ENCODE data around the gene EEF2.

EEF2 gene

DNA sequence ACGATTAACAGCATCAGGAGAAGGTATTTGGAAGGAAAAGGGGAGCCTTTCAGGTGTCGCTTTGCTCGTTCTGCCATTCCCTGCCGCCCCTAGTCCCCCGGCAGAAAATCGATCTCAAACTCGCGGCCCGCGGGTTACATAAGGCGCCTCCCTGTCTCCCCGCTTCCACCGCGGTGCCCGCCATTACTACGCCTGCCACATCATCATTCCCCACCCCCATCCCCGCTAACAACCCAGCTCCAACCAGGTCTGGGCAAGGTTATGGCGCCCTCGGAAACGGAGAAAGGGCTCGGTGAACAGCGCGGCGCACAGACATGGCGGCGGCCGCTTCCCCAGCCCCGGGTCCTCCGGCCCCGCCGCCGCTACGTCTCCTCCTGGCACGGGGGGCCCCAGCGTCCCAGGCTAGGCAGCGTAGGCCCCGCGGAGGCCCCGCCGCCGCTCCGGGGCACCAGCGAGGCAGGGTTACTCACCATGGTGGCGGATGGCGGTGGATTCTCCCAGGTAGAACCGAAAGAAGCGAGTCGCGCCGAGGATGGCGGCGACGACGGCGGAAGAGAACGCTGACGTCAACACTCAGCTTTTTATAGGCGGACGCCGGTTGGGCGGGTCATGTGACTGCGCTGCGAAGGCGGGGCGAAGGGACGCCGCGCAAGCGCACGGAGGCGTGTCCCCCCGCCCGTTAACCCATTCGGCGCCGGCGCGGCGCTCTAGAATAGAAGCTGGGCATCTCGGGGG, at the start of gene EEF2:
Gene EEF2, minus strand, starts transcription at position 556 of the 735 bp plus-strand sequence. Its CDS starts 83 bp downstream, at position 473.
- DNase-seq, result peak; percentile 67

DNA sequence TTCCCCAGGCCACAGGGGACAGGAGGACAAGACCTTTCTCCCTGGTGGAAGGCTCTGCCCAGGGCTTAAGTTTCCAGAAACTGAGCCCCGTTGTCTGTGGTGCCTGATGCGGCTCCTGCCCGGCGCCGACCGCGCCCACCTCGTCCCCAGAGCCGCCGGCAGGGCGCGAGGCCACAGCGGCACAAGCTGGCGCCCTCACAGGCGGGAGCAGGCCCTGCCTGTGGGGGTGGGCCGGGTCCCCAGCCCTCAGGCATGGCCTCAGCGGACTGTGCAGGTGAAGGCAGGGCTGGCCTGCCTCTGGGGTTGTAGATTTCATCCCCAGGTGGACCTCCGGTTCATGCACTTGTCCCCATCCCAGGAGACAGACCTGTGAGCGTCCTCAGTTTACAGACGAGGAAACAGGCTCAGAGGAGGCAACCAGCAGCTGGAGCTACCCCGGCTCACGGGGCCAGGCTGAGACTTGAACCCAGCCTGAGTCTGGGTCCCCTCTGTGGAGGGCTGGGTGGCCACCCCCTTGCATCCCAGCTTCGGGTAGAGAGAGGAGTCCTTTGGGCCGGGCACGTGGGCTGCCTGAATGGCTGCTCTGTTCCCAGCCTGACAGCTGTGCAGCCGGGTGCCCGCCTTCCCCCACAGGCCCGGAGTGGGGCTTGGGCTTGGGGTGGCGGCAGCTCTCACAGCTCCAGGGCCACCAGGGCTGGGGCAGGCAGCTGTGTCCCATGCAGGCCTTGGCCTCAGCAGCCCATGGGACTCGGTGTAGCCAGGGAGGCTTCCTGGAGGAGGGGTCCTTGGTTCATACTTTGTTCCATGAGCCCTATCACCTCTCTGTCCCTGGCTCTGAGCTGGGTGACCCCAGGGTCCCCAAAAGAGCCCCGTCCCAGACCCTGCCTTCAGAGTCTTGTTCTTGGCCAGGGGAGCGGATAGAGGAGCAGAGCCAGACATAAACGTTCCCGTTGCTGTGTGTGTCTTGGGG, 49.1 kb upstream of the EEF2 start:
- no peak for DNase-seq

DNA sequence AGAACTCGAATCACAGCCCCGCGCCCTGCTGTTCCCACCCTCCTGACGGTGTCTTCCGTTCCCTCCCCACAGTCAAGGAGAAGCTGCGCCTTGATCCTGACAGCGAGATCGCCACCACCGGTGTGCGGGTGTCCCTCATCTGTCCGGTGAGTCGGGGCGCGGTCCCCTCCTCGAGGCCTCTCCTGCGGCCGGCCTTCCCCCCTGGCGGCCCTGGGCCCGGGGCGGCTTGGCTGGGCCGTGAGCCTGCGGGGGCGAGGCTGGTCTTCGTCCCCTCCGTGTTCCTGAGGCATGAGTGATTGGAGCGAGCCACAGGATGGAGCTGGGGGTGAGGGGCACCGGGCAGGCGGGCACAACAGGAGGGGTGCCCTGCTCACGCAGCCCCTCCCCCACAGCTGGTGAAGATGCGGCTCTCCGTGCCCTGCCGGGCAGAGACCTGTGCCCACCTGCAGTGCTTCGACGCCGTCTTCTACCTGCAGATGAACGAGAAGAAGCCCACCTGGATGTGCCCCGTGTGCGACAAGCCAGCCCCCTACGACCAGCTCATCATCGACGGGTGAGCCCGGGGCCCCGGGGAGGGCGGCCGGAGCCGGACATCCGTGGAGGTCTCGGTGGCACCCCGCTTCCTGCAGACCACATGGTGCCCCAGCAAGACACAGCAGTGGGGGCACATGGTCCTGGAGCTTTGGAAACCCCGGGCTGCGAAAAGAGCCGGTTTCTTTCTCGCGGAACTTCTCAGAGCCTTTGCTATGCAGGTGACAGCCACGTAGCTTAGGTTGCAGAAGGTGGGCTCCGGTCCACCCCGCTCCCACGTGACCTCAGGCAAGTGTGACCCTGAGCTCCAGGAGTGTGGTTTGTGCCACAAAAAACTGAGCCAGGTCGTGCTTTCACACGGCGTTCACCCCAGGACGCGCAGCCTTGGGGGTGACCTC, 48.0 kb upstream of the EEF2 start:
- no peak for DNase-seq

DNA sequence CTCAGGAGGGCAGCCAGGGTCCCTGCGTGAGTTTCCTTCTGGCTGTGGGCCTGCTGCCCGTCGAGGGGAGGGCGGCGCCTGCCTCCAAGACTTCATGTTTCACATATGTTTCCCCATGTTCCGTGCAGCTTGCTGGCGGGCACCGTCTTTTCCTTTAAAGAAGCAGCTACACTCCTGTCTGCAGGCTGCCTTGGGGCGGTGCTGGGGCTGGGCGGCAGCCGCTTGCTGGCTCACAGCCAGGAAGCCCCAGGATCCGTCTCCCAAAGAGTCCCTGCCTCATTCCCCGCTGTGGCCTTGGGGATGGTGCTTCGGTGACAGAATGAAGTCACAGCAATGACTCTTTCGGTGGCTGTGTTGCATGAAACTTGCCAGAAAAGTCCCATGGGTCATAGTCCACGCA, 47.2 kb upstream of the EEF2 start:
- no peak for DNase-seq

DNA sequence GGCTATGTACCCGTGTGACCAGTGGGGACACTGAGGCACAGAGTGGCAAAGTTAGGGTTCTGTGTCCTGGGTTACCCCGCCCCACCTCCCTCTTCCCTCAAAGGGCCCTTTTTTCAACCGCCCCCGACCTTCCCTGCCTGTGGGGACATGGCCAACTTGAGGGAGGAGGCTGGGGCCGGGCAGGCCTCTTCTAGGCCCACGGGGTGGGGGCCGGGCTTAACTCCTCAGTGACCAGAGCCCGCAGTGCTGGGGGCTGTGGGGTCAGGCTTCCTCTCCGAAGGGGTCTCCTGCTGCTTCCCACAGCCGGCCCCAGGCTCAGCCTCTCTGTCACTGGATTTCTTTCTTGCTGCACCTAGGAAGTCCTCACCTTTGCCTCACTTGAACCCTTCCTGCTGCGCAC, 46.2 kb upstream of the EEF2 start:
- DNase-seq, result no peak

DNA sequence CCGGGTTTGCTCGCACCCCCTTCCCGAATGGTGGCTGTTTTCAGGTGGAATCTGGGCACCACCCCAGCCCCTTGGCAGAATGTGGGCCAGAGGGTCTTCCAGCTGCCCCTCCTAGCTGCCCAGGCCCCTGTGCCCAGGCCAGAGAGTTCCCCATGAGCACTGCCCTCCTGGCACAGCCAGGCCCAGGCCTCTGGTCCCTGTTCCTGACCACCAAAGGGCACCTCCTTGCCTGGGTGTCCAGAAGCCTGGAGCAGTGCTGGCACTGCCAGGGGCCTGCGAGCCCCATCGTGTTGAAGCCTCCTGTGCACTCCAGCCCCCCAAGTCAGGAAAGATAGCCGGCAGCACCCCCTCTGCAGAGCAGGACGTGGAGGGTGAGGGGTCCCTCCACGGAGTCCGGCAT, 45.7 kb upstream of the EEF2 start:
- no peak for DNase-seq

DNA sequence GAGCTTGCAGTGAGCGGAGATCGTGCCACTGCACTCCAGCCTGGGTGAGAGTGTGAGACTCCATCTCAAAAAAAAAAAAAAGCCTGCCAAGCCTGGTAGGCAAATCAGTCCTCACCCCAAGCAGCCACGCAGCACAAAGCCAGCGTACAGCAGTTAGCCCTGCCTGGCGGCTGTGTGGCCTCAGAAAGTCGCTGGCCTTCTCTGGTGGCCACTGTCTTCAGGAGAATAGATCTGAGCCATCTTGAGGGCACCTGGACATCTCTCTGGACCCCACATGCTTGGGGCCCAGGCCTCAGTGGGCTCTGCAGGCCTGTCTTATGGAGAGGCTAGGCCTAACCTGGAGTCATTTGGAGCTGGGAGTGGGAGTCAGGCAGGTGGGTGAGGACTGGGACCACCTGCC, 45.3 kb upstream of the EEF2 start:
- DNase-seq, result no peak

DNA sequence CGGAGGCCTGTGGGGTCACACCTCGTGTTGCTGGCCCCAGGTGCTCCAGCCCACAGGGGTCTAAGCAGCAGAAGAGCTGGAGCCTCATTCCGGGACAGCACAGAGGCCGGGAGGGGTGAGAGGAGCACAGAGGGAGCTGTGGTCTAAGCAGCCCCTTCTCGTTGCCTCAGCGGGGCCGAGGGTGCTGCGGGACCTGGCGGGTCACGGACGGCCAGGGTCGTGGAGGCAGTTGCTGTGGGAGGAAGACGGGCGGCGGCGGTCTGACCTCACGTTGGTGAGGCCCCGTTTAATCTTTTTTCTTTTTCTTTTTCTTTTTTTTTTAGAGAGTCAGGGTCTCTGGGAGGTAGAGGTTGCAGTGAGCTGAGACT, 44.0 kb upstream of the EEF2 start:
- no peak for DNase-seq

DNA sequence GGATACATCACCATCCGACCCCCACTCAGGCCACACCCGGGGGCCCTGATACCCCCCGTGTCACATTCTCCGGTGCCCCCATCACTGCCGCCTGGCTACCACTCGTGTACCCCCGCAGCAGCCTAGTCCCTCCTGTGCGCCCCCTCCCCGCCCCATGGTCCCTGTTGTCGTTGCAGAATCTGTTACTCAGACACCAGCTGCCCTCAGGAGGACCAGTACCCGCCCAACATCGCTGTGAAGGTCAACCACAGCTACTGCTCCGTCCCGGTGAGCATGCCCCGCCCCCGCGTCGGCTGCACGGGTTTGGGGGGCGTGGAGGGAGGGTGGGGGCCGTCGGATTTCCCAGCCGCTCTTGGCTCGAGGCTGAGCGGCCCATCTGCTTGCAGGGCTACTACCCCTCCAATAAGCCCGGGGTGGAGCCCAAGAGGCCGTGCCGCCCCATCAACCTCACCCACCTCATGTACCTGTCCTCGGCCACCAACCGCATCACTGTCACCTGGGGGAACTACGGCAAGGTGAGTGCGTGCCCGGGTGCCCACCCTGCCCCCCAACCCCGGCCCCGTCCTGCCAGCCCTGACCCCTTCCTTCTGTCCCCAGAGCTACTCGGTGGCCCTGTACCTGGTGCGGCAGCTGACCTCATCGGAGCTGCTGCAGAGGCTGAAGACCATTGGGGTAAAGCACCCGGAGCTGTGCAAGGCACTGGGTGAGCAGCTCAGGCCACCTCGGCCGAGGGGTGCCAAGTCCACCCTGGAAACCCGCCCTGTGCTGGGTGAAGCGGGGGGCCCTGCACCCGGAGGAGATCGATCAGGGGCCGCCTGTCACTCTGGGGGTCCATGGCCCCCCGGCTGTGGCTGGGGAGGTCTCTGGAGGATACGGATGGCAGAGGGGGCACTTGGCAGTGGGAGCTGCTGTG, 43.3 kb upstream of the EEF2 start:
- DNase-seq, result no peak

DNA sequence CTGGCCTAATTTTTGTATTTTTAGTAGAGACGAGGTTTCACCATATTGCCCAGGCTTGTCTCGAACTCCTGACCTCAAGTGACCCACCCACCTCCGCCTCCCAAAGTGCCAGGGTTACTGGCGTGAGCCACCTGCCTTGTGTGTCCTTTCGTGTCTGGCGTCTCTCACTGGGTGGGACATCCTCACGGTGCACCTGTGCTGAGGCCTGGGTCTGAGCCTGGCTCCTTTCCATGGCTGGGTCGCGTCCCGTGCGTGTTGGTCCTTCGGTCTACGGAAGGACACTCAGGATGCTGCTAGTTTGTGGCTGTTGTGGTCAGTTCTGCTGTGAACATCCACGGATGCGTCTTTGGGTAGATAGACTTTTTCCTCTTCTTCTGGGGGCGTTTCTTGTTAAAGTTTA, 41.9 kb upstream of the EEF2 start:
- DNase-seq, result no peak

DNA sequence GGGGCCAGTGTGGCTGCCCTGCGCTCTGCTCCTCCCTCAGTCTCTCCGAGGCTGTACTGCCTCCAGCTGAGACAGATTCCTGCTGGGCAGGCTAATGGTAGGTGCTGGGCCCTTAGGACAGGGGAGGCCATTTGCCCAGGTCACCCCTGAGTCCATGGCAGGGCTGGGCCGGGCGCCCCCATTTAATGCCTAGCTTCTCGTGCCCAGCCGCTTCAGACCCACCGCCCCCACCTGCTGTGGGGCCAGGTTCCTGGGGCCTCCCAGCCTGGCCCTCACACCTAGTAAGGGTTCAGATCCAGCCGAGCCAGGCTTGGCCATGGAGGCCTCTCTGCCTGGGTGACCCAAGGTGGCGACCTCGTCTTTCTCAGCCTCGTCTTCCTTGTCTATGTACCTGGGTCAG, 40.1 kb upstream of the EEF2 start:
- no peak for DNase-seq

DNA sequence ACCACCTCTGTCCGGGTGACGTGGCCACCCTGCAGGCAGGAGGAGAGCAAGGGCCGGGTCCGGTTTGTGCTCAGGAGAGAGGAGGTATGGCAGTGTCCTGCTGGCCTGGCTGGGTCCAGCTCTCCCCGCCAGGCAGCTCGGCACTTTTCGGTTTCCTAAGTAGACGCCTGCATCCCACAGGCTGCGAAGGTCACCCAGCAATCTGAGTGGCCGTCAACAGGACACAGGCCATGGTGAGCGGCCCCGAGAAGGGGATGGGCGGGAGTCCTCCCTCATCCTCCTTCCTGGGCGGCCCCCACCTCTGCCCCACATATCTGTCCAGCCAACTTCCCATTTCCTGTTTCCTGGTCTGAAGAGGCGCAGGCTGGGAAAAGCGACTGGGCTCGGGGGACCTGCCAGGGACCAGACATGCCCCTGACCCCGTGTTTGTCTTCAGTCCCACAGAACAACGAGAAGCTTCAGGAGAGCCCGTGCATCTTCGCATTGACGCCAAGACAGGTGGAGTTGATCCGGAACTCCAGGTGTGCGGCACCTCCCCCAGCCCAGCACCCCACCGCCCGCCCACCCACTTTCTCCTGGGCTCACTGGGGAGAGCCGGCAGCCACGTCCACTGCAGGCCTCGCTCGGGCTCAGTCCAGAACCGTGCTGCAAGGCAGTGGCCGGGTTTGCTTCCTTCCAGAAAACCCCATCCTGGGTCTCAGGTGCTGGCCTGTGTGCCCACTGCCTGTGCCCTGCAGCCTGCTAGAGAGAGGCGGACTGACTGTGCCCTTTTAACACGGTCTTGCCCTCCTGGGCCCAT, 38.5 kb upstream of the EEF2 start:
- DNase-seq, result no peak

DNA sequence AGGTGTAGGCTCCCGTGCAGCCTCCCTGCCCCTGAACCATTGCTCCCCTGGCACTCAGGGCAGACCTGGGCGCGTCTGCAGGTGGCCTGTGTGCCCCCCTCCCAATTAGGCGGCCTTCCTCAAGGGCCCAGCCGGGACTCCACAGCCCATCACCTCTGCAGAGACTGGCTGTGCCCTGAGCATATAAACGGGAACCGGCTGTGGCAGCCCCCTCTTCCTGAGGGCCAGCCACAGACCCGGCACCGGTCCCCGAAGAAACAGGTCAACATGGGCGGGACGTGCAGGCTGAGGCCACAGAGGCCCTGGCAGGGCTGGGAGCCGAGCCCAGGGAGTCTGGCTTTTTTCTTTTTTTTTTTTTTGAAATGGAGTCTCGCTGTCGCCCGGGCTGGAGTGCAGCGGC, 34.3 kb upstream of the EEF2 start:
- DNase-seq, result no peak

DNA sequence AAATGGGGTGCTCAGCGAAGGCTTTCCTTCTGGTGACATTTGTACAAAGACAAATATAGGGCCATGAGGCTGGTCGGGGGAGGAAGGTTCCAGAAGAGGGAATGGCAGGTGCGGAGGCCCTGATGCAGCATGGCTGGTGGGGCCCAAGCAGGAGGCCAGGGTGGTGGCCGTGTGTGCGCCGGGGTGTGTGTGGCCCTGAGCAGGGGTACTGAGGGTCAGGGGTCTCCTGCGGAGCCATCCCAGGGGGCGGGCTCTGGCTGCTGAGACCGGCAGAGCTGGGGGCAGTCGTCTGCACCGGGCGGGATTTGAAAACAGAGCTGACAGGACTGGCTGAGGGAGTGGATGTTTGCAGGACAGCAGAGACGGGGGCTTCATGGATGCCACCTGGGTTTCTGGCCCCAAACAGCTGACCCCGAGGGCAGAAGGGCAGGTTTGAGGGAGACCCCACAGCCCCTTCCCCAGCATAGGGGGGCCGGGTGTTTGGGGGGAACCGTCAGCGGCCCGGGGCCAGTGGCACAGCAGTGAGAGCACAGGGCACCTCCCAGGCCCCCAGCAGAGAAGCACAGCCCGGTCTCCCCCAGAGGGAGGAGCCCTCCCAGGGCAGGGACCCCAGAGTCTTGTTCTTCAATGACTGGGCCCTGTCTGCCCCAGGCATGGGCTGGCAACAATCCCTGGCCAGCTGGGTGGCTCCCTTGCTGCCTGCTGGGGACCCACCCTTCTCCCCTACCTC, 33.7 kb upstream of the EEF2 start:
- no peak for DNase-seq

DNA sequence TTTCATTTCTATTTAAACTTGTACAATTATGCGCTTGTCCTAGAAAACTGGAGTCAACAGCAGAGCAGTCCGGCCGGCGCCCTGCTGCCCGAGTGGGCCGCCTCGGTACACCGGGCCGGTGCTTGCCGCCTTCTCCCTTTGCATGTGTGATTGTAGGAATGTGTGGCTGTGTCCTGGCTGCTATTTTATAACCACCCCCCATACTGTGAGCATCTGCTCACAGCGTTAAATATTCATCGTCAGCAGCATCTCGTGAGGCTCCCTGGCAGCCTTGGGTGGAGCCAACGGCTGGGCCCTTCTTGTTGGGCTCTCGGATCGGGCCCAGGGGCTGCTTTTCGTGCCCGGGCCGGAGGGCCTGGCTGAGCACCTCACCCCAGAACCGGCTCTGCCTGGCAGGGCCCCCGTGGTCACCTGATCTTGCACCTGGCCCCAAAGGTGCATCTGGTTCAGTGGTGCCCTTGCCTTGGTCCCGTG, 32.9 kb upstream of the EEF2 start:
- DNase-seq, result no peak

DNA sequence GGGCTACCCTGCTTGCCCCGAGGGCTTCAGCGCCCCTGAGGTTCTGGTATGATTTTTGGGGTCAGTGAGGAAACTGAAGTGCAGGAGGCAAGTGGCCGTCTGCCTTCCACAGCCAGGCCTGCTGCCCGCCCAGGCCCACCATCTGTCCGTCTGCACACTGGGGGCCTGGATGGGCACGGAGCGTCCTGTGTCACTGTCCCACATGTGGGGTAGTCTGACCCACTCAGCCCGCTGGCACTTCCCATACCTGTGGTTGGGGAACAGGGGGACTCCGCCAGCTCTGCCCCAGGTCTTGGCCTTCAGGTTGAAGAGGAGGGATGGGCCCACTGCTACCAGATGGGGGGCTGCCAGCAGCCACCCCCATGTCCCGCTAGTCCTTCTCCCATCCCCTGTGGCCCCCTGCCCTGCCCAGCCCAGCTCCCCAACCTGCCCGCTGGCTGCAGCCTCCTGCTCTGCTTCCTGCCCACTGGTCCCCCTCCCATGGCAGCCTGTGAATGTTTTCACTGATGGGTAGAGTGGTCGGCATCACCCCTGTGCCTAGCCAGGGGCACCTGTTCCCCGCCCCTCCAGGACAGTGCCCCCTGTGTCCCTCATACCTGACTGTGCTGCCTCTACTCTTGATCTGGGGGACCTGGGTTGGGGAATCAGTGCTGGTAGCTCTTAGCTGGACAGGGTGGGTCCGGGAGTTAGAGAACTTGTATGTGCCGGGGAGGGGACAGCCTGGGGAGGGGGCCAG, 31.8 kb upstream of the EEF2 start:
- DNase-seq, result no peak

DNA sequence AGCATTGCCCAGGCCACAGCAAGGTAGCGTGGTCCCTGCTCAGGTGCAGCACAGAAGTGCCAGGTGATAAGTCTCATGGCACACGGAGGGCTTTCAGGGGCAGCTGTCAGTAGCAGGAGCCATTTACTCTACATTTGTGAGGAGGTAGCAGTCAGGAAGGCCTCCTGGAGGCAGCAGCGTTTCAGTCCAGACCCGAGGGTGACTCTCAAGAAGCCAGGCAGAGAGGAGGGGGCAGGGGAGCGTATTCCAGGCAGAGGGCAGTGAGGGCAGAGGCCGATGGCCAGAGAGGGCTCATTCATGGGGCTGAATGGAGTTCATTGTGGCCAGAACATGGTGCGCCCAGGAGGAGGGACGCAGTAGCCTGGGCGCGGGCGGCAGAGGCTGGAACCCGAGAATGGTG, 31.2 kb upstream of the EEF2 start:
- DNase-seq, result no peak

DNA sequence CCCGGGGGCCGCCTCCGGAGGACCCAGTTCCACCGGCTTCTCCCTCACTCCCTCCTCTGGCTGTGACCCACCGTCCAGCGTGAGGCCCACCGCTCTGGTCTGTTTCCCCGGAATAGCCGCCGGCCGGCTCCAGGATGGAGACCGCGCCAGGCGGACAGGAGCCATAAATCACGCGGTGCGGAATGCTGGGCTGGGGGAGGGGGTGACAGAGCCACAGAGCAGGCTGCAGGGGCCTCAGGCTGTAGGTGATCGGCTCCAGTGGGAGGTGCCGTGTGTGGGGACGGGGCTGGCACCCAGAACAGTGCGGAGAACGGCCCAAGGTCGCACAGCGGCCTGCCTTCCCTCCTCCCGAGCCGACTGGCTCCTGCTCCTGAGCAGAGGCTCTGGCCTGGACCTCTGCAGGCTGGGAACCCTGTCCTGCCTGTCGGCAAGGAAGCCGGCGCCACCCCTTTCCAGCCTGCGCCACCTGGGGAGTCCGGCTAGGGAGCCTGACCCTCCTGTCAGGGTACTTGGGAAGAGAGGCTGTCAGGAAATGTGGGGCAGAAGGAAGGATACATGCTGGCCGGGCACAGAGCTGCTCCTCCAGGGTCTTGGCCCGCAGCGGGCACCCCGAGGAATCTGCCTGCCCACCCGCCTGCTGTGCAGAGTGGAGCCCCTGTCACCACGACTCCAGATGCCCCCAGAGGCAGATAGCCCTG, 30.6 kb upstream of the EEF2 start:
- no peak for DNase-seq

Measured in NCI-H2081 treated with DMSO at 0.1 percent for 48 hours (cell line).